Stimulated activated naive B cell treated with anti-CD40 and anti-IgM and Interleukin-4, amounts not matched to agents 10 μg/mL and 1 μg/mL and 100 μg/mL, for 72 hours (primary cell): Measurements from ENCODE around the gene HAGH.

ENCODE experiments used
- ATAC-seq, 2 donors: fragments of 150-1000 bp; cut with Tn5 transposase; replicated peaks; 2 replicates each; pipeline ENCODE4 v1.10.0; 2021; ENCODE audit warnings: moderate library complexity in 1 of 2
- DNase-seq: peaks from one replicate; pipeline ENCODE4 v3.0.0; 2021
- H3K27ac Mint-ChIP-seq: one replicate; pipeline ENCODE4 v1.8.0; 2022; ENCODE audit warnings: mild to moderate bottlenecking, mixed read lengths
- H3K27me3 Mint-ChIP-seq, 2 donors: one replicate each; pipeline ENCODE4 v1.8.0; 2022; ENCODE audit warnings: mixed read lengths in 2 of 2
- H3K36me3 Mint-ChIP-seq, 2 donors: one replicate each; pipeline ENCODE4 v1.8.0; 2022; ENCODE audit warnings: mixed read lengths in 2 of 2, mild to moderate bottlenecking in 1 of 2
- H3K4me1 Mint-ChIP-seq, 2 donors: one replicate each; pipeline ENCODE4 v1.8.0; 2022; ENCODE audit warnings: mixed read lengths in 2 of 2, mild to moderate bottlenecking in 1 of 2
- H3K4me3 Mint-ChIP-seq, 2 donors: one replicate each; pipeline ENCODE4 v1.8.0; 2022; ENCODE audit warnings: mild to moderate bottlenecking in 2 of 2, mixed read lengths in 2 of 2, moderate library complexity in 1 of 2
- H3K9me3 Mint-ChIP-seq, 2 donors: one replicate each; pipeline ENCODE4 v1.8.0; 2022; ENCODE audit warnings: mixed read lengths in 2 of 2, mild to moderate bottlenecking in 1 of 2

The HAGH gene

GRCh38 chr16:1822801-1823200 lies 3.8 kb downstream of the HAGH start:
- Mint-ChIP-seq H3K36me3 (peaks cover 4 to 7% of the 10 kb centered on the region in 2 donors), H3K4me3 (no peak overlapping the region), H3K27ac (no peak overlapping the region), H3K4me1 (peaks cover 6 to 19% of the 10 kb centered on the region in 2 donors), H3K27me3 (no peaks in the 10 kb centered on the region), H3K9me3 (no peaks in the 10 kb centered on the region)
- ATAC-seq (no peak), DNase-seq (no peak)

DNA sequence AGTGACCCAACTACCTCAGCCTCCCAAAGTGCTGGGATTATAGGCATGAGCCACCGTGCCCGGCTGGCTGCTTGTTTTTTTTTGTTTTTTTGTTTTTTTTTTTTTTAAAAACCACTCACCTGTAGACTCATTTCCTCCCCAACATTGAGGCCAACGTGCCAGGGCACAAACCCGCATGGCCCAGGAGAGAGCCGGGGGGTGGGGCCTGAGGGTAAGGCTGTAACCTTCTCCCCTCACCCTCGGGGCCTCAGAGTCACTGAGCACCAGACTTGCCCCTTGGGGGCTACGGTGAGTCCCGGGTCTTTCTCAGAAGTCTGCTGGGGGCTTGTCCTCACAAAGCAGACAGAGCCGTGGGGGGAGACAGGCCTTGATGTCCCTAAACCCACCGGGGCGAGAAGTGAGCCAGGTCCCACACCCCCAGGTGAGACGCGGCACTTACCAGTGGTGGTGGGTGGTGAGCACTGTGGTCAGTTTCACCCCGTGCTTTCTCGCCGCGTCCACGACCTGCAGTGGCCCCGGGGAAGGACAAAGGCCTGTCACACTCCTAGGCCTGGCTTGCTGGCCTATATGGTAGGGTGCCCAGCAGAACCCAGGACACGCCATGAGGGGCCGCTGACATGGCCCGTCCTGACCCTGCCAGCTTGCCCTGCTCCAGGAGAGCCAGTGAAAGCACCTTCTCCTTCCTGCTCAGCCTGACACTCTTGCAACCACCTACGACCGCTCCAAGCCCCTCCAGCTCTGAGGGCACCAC lies 4.6 kb downstream of the HAGH start:
- no peak for DNase-seq
- no peak overlapping the region for H3K27ac Mint-ChIP-seq
- no peak for ATAC-seq
- no peaks in the 10 kb centered on the region for H3K9me3 Mint-ChIP-seq
- H3K36me3 Mint-ChIP-seq: peaks cover 10 to 11% of the 10 kb centered on the region in 2 donors
- H3K27me3 Mint-ChIP-seq: no peaks in the 10 kb centered on the region
- H3K4me1 Mint-ChIP-seq: peaks cover 4 to 12% of the 10 kb centered on the region in 2 donors
- H3K4me3 Mint-ChIP-seq: no peak overlapping the region

DNA sequence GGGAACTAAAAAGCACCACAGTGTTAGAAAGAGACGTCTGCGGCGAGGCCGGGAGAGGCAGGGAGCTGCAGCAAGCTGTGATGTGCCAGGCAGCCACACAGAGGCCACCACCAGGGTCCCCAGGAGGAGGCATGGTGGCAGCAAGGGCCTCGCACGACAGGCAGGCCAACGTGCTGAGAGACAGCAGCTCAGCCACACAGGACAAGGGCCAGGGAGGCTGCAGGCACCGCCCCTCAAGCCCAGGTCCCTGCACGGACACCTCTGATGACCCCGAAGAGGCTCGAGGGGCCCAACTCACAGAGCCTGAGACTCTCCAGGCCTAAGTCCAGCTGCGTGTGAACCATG lies 5.7 kb downstream of the HAGH start:
- Mint-ChIP-seq H3K27me3 (no peaks in the 10 kb centered on the region), H3K9me3 (no peaks in the 10 kb centered on the region), H3K27ac (no peak overlapping the region)

GRCh38 chr16:1820096-1820945 lies 6.3 kb downstream of the HAGH start:
- Mint-ChIP-seq H3K4me1 (peaks cover 4 to 12% of the 10 kb centered on the region in 2 donors), H3K4me3 (no peak overlapping the region), H3K27ac (no peak overlapping the region), H3K36me3 (peaks cover 13 to 15% of the 10 kb centered on the region in 2 donors), H3K27me3 (no peaks in the 10 kb centered on the region), H3K9me3 (no peaks in the 10 kb centered on the region)
- DNase-seq: no peak
- no peak for ATAC-seq

More for the DNA sequence above, 5.7 kb downstream of the HAGH start:
- no peak for ATAC-seq
- Mint-ChIP-seq H3K4me3 (no peak overlapping the region), H3K4me1 (peaks cover 4 to 12% of the 10 kb centered on the region in 2 donors), H3K36me3 (peaks cover 10 to 13% of the 10 kb centered on the region in 2 donors)
- no peak for DNase-seq

- no peaks in the 10 kb centered on the region for H3K27me3 Mint-ChIP-seq
- DNase-seq: no peak
- H3K4me3 Mint-ChIP-seq: no peak overlapping the region
- no peak overlapping the region for H3K27ac Mint-ChIP-seq
- no peaks in the 10 kb centered on the region for H3K9me3 Mint-ChIP-seq
- ATAC-seq: no peak
- H3K36me3 Mint-ChIP-seq: peaks cover 15 to 18% of the 10 kb centered on the region in 2 donors
- H3K4me1 Mint-ChIP-seq: peaks cover 2 to 10% of the 10 kb centered on the region in 2 donors
These were observed 7.0 kb downstream of the HAGH start for GRCh38 chr16:1819611-1820010.

GRCh38 chr16:1818873-1819525 lies 7.6 kb downstream of the HAGH start:
- DNase-seq: no peak
- Mint-ChIP-seq H3K27ac (no peak overlapping the region), H3K27me3 (no peaks in the 10 kb centered on the region), H3K9me3 (no peaks in the 10 kb centered on the region), H3K36me3 (peaks cover 15 to 18% of the 10 kb centered on the region in 2 donors), H3K4me3 (no peak overlapping the region), H3K4me1 (peaks cover 0 to 3% of the 10 kb centered on the region in 2 donors)
- ATAC-seq: no peak

- Mint-ChIP-seq H3K27me3 (no peaks in the 10 kb centered on the region), H3K27ac (no peak overlapping the region), H3K36me3 (peaks cover 16 to 24% of the 10 kb centered on the region in 2 donors), H3K9me3 (no peaks in the 10 kb centered on the region), H3K4me3 (no peak overlapping the region), H3K4me1 (no peaks in the 10 kb centered on the region)
- no peak for DNase-seq
- ATAC-seq: no peak
These were observed 8.3 kb downstream of the HAGH start for GRCh38 chr16:1818204-1818872.

DNA sequence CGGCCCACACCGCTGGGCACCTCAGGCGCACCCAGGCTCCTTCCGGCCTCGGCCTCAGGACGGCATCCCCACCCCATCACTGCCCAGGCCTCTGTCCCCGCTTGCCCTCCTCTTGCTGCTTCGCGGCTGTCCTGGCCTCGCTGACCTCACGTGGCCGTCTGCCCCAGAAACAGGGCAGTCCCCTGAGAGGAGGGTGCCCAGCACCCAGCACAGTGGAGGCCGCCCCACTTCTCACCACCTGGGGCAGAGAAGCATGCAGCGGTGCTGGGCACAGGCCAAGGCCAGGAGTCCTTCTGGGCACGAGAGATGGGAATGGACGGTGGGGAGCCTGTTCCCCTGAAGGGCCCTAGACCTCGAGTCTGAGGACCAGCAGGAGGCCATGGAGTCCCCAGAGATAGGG lies 8.9 kb downstream of the HAGH start:
- Mint-ChIP-seq H3K27ac (no peak overlapping the region), H3K4me3 (no peak overlapping the region), H3K9me3 (no peaks in the 10 kb centered on the region), H3K27me3 (no peaks in the 10 kb centered on the region), H3K4me1 (peaks cover 0 to 4% of the 10 kb centered on the region in 2 donors), H3K36me3 (peaks cover 18 to 28% of the 10 kb centered on the region in 2 donors)
- DNase-seq (no peak), ATAC-seq (no peak)

DNA sequence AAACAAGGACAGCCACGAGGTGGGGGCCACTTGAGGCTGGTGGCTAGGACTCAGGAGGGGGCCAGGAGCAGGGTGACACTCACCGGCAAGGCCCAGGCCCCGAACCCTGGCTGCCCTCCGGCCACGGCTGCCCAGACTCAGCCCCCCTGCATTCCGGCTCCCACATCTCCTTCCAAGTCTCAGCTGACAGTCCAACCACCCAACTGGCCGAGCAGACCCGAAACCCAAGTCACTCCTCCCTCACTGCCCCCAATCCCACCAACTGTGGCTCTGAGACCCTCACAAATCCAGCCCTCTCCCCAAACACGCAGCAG lies 9.4 kb downstream of the HAGH start:
- Mint-ChIP-seq H3K36me3 (peaks cover 18 to 28% of the 10 kb centered on the region in 2 donors), H3K4me1 (peaks cover 0 to 4% of the 10 kb centered on the region in 2 donors), H3K9me3 (no peaks in the 10 kb centered on the region), H3K27ac (no peak overlapping the region), H3K4me3 (no peak overlapping the region), H3K27me3 (no peaks in the 10 kb centered on the region)
- DNase-seq (no peak), ATAC-seq (no peak)

- Mint-ChIP-seq H3K4me3 (no peak overlapping the region), H3K36me3 (peaks cover 18 to 28% of the 10 kb centered on the region in 2 donors), H3K27me3 (no peaks in the 10 kb centered on the region), H3K4me1 (peaks cover 0 to 4% of the 10 kb centered on the region in 2 donors), H3K27ac (no peak overlapping the region), H3K9me3 (no peaks in the 10 kb centered on the region)
- no peak for ATAC-seq
- no peak for DNase-seq
These were observed 10.0 kb downstream of the HAGH start for GRCh38 chr16:1816396-1817275.

DNA sequence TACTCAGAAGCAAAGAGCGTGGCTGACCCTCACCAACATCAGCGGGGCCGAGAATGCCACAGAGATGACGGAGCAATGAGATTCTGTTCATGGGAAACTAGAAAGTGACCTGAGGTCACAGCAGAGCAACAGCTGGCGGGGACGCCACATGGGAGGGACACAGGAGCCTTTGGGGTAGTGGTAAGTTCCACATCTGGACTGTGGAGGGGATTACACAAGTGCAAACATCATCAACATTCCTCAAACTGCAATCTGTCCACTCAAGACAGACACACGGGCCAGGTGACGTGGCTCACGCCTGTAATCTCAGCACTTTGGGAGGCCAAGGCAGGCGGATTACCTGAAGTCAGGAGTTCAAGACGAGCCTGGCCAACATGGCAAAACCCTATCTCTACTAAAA lies 11.2 kb downstream of the HAGH start:
- H3K36me3 Mint-ChIP-seq: peaks cover 16 to 28% of the 10 kb centered on the region in 2 donors
- H3K27me3 Mint-ChIP-seq: no peaks in the 10 kb centered on the region
- H3K27ac Mint-ChIP-seq: no peak overlapping the region
- DNase-seq: no peak
- no peak for ATAC-seq
- no peak overlapping the region for H3K4me3 Mint-ChIP-seq
- H3K9me3 Mint-ChIP-seq: no peaks in the 10 kb centered on the region
- H3K4me1 Mint-ChIP-seq: peaks cover 0 to 4% of the 10 kb centered on the region in 2 donors

DNA sequence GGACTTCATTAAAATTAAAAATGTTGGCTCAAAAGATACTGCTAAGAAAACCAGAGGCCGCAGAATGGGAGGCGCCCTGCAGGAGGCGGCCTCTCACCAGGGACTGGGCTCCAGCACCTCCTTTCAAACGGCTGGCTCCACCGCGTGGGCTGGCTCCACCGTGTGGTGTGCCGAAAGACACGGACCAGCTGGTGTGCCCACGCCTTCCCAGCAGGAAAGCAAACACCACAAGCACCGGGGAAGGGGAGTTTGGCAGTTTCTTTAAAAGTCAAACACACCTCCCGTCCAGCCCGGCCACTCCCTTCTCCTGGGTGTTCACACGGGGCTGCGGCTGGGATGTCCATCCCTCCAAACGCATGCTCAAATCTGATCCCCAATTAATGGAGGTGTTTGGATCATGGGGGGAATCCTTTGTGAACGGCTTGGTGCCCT lies 13.9 kb downstream of the HAGH start:
- peaks cover 19 to 33% of the 10 kb centered on the region in 2 donors for H3K36me3 Mint-ChIP-seq
- no peaks in the 10 kb centered on the region for H3K27me3 Mint-ChIP-seq
- H3K4me1 Mint-ChIP-seq: peaks cover 0 to 6% of the 10 kb centered on the region in 2 donors
- no peak for DNase-seq
- ATAC-seq: peak; percentile 46 to 74
- no peak overlapping the region for H3K27ac Mint-ChIP-seq
- H3K9me3 Mint-ChIP-seq: no peaks in the 10 kb centered on the region
- no peak overlapping the region for H3K4me3 Mint-ChIP-seq

DNA sequence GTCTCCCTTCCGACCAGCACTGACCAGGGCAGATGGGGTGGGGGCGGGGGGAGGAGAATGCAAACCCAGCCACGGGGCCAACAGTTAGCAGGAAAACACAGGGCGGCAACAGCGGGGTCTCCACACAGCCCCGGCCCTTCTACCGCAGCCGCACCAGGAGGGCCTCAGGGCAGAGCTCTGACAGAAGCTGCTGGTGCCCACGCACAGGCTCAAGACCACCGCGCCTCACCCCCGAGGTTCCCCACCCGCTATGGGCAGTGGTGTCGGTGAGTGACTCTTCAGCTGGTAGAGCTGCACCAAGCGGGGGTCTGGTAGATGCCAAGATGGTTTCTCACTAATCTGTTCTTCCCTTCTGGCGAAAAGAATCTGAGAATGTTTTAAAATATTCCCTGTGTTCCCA lies 16.1 kb downstream of the HAGH start:
- peaks cover 0 to 6% of the 10 kb centered on the region in 2 donors for H3K4me1 Mint-ChIP-seq
- H3K9me3 Mint-ChIP-seq: no peaks in the 10 kb centered on the region
- no peak for ATAC-seq
- no peak for DNase-seq
- H3K27me3 Mint-ChIP-seq: no peaks in the 10 kb centered on the region
- H3K27ac Mint-ChIP-seq: no peak overlapping the region
- peaks cover 25 to 41% of the 10 kb centered on the region in 2 donors for H3K36me3 Mint-ChIP-seq
- no peak overlapping the region for H3K4me3 Mint-ChIP-seq
